Embryonic facial prominence (tissue), 1 donor: ENCODE data around the gene CCDC66.

Experiments used
- DNase-seq: peaks from one replicate; pipeline ENCODE4 v3.0.0-alpha.2; 2016; ENCODE audit errors: extremely low spot score

Gene CCDC66

DNA sequence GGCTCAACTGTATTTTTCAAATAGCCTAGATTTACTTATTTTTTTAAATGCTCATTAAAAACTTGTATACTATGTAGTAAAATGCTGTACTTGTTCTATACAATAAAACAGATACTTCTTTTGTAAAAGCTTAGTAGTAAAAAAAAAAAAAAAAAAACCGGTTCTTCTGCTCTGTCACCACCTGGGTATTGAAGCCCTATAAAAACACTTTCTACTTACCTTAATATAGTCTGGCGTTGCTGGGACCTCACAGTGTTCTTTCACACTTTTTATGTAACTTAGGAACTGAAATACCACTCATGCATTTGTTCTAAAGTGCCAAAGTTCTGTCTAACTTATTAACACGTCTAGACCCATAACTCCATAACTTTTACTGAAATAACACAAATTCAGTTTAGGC is 64.7 kb downstream of the CCDC66 start:
- DNase-seq, result no peak

DNA sequence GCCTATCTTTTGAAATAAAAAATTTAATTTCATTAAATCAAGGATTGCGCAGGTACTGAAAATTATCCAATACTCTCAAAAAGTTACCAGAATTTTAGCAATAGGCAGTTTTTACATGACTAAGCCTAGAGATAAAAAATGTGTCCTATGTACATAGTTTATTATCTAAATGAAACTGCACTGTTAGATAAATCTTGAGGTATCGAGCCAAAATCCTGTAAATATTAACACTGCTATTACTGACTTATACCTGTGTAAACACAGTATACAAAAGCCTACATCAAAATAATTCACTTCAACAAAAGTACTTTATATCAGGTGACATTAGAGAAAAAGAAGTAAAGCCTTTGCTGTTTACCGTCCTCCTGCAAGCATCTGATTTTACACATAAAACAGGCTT is 65.4 kb downstream of the CCDC66 start:
- DNase-seq, result no peak

DNA sequence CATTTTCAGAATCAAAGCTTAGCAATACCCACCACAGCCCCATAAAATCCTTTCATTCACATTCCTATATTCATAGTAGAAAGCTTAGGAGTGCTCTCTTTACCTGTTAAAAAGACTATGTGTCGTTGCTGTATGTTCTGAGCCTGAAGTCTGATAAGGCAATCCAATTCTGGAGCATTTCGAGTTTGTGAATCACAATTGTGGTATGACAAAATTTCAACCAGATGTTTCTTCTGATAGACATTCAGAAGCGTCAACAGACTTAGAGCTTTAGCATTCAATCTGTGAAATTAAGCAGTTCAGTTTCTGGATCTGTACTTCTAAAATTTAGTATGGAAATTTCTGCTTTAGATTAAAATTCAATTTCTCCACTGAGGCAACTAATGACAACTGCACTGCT is 67.8 kb downstream of the CCDC66 start:
- no peak for DNase-seq

DNA sequence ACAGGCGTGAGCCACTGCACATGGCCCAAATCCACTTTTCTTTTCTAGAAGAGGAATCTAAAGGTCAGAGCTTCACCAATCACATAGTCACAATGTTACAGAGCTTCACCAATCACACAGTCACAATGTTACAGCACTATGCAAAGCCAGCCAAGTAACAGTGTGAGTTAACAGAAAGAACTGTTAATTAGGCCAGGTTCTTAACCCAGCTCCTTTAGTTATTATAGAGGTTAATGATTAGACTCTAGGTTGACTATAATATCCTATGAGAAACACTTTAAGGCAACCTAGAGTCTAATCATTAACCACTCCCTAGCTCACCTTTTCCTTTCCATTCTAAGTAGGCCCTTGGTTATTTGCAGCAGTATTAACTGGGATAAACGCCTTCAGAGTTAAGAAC is 72.1 kb downstream of the CCDC66 start:
- no peak for DNase-seq

DNA sequence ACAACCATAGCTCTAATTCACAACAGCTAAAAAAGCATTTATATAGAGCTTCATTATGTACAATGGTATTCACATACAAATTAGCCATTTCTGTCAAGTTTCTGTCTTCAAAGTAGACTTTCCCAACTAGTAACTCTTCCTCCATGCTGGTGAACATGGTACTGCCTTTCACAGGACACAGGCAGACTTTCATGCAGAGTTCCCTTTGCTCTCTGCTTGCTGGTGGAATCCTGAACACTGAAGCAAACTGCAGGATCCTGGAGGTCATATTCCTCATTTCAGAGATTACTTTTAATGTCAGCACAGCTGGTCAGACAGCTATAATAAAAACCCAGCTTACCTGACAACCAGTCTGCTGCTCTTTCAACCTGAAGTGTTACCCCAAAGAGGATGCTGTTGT is 72.5 kb downstream of the CCDC66 start:
- DNase-seq, result no peak

DNA sequence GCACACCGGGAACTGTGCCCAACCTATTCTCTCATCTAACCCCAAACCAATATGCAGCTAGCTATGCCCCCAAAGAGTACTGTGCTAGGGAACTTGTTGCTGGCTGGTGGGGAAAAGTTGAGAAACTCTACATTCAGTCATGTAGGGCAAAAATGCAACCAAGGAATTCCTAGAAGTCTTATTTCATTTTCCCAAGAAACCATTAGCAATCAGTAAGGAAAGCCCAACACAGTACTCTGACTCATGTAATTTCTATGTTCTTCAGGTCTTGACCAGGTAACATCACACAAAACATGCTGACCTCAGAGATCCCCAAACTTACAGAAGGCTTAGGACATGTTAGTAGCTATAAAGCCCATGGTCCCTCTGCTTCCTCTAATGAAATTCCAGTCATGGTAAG is 74.0 kb downstream of the CCDC66 start:
- no peak for DNase-seq

DNA sequence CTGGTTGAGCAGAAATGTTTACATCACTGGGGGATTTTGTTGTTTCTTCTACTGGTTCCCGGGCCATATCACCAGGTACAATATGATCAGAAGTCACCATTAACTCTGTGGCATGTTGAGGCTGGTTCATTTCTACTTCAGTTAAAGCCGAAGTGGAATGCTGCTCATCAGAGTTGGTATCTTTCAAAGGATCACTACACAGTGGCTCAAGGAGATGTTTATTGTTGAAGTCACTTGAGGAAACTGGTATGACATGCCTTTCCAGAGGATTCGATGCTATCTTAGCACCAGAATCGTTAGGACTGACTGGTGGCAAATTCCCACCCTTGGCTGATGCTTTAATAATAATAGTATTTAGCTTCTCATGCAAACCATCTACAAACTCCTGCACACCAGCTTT is 76.2 kb downstream of the CCDC66 start:
- no peak for DNase-seq

DNA sequence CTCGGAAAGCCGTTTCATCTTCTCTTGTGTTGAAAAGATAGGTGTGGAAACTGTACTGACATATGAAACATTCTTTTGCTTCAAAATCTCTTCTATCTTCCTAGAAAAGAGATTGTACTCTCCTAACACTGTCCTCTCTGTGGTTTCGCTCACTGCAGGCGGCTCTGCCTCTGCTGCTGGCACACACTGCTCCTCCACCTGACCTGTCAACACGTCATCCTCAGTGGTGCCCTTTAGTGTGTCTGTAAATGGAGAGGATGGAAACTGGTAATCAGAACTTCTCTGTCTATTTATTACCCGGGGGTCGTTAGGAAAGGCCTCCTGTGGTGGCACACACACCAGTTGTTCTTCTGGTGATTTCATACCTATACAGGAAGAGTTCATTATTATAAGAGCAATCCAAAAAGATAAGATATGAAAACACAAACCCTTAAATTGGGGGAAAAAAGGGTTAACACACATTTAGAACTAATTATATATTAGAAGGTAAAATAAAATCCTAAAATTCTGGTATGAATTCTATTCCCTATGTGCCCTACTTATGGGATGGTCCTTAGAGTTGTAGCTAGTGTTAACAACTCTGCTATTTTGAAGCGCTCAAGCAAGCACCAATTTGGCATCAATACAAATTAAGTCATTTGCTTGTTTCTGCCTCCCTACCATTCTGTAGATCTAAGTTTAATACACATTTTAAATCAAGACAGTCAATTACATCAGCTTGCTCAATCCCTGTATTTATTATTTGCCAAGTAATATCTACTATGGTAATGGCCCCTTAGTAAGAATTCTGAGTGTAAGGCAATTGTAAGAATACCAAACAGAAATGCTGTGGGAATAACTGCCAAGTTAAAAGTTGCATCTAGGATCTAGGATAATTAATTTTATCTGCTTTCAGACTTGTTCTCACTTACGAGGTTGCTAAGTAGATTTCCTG is 76.9 kb downstream of the CCDC66 start:
- no peak for DNase-seq

DNA sequence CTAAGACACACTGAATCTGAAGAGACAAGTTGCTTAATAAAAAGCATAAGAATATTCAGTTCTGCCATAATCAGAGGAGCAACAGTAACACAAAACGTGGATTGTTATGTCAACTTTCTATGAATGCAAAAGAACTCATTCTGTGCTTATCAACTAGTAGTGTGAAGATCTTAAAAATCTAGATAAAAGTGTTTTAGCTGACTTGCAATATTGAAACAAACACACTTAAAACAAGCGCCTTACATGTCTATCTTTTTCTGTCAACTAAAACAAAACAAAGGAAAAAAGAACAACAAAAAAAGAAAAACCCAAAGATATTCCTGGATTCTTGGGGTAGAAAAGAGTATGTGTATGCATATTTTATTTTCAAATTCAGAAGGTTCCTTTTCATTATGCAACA is 88.4 kb downstream of the CCDC66 start:
- DNase-seq, result no peak

DNA sequence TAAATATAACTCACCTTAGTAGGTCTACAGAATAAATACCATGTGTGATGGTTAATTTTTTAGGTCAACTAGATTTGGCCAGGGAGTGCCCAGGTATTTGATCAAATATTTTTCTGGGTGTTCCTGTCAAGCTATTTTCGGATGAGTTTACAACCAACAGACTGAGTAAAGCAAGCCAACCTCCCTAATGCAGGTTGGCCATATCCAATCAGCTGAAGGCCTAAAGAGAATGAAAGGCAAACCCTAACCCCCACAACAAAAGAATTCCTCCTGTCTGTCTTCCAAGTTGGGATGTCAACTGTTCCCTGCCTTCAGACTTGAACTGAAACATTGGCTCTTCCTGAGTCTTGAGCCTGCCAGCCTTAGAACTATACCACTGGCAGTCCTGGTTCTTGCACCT is 97.5 kb downstream of the CCDC66 start:
- DNase-seq, result no peak

DNA sequence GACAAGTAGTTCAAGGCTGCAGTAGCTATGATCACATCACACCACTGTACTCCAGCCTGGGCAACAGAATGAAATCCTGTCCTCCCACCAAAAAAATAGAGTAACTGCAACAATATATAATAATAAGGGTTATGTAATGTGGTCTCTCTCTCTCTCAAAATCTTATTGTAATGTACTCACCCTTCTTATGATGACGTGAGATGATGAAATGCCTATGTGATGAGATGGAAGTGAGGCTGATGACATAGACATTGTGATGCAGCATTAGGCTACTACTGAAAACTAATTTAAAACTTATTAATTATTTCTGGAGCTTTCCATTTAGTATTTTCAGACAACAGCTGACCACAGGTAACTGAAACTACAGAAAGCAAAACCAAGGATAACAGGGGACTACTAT is 98.7 kb downstream of the CCDC66 start:
- DNase-seq, result no peak

DNA sequence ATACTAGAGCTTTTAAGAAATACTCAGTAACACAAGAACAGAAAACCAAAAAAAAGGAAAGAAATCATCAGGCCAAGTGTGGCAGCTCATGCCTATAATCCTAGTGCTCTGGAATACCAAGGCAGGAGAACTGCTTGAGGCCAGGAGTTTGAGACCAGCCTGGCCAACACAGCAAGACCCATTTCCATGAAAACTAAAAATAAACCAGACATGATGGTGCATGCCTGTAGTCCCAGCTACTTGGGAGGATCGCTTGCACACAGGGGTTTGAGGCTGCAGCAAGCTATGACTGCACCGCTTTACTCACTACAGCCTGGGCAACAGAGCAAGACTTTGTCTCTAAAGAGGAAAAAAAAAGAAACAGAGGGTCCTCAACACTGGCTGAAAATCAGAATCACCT is 107.8 kb downstream of the CCDC66 start:
- no peak for DNase-seq

DNA sequence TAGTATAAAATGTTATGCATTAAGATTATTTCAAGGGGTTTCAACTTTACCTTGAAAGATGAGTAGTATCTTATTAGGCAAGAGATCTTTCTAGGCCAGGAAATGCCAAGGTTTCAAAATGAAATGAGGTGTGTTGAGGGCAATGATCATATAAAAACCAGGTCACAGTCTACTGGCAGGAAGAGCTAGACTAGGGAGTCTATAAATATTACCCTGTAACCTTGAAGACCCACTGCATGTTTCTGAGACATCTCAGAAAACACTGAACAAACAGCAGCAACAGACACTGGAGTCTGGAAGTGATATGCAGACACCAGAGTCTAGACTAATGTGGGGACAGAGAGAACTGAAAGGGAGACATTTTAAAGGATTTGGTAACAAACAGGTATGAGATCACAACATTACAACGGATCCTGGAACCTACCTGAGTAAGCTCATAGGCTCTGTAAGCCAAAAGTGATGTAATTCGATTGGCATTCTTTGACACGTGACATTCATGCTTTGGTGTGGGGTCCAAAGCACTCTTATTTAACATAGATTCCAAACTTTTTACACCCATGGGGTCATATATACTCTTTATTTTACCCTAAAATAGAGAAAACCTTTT is 111.1 kb downstream of the CCDC66 start:
- DNase-seq, result no peak
